ENCODE data around the gene FBXO24. TPM values are rescaled to one million over a fixed set of nuclear protein-coding genes. Genes with fewer than 3 reads are reported as not detected.

Gene FBXO24
- polyA plus RNA-seq, 1 of the 3 experiments (the other 2 are of a cell fraction), result 0.94 TPM

DNA sequence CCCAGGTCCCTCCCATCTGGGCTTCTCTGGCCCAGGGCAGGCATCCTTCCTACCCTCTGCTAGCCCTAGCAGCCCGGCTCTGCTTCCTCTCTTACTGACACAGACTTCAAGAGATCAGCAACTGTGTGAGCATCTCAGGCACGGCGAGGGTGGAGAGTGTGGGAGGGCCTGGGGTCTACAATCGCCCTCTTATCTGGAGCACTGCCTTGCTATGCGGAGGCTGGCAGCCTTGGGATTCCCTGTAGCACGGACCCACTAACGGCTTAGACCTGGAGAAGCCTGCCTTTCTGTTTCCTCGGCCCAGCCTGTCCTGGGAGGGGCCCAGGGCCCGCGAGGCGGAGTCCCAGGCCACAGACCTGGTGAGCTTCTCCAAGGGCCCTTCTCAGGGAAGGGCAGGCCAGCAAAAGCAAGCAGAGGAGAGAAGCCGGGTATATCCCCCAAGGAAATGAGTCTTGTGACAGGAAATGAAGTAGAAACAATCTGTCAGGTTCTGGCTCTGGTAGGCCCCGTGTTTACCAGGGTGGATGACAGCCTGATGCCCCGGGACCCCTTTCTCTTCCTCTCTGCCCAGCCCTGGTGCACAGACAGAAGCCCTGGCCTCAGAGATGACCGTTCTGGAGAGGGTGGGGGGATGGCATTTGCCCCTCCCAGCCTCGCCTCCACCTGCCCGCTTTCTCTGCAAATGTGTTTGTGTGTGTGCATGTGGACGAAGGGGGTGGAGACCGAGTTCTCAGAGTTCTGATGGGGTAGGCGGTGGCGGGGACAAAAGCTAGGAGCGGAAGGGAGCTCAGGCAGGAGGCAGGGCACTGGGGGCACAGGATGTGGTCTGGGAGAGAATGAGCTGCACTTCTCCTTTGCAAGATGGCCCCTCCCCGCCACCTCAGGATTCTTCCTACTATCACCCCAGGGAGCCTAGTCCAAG, 2.7 kb upstream of the FBXO24 start:
- peaks cover 13 to 22% of the 10 kb centered on the region in 2 experiments for H3K36me3 ChIP-seq (replicated peaks in 1 of 2; ENCODE audit: control insufficient read depth in 1 of 2, insufficient read depth in 2 of 2, low read length in 1 of 2)
- 0 out of 2 replicates have a peak overlapping the region, but pooled peaks have one; percentile 21 for H3K9ac ChIP-seq
- no peak for DNase-seq
- TF ChIP-seq TEAD4 (IDR thresholded peaks at IDR 0.05; ENCODE audit: borderline replicate concordance, insufficient read depth) (no peak), CHD2 (IDR thresholded peaks at IDR 0.05; ENCODE audit: low read length, partially characterized antibody) (no peak), RXRA (IDR thresholded peaks at IDR 0.05; ENCODE audit: borderline replicate concordance, low read depth) (no peak), JUND (IDR thresholded peaks at IDR 0.05) (no peak), PBX3 (IDR thresholded peaks at IDR 0.05) (no peak), ZBTB33 (IDR thresholded peaks at IDR 0.05; ENCODE audit: borderline replicate concordance, low read depth) (no peak), MEF2A (IDR thresholded peaks at IDR 0.05; ENCODE audit: borderline replicate concordance, low read depth) (no peak), NFIC (IDR thresholded peaks at IDR 0.05; ENCODE audit: borderline replicate concordance) (no peak)
- TF ChIP-seq, protein P1, sequence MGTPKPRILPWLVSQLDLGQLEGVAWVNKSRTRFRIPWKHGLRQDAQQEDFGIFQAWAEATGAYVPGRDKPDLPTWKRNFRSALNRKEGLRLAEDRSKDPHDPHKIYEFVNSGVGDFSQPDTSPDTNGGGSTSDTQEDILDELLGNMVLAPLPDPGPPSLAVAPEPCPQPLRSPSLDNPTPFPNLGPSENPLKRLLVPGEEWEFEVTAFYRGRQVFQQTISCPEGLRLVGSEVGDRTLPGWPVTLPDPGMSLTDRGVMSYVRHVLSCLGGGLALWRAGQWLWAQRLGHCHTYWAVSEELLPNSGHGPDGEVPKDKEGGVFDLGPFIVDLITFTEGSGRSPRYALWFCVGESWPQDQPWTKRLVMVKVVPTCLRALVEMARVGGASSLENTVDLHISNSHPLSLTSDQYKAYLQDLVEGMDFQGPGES (IDR thresholded peaks at IDR 0.05; ENCODE audit: low read depth, low read length), result no peak
- H4K20me1 ChIP-seq (ENCODE audit: insufficient read depth), result peaks cover 32% of the 10 kb centered on the region
- no peak overlapping the region for H2AFZ ChIP-seq (ENCODE audit: low read depth)
- H3K79me2 ChIP-seq (ENCODE audit: insufficient read depth), result peaks cover 33% of the 10 kb centered on the region
- peaks cover 4% of the 10 kb centered on the region for H3F3A ChIP-seq (replicated peaks; ENCODE audit: insufficient read depth)
- H3K4me1 ChIP-seq (ENCODE audit: control insufficient read depth in 1 of 2, insufficient read depth in 2 of 2, low read depth in 1 of 2, low read length in 1 of 2), result peaks cover 6 to 15% of the 10 kb centered on the region in 2 experiments; a peak in 2 of 4 replicates
- no peak overlapping the region for H3K4me3 ChIP-seq (ENCODE audit: low read depth in 2 of 2, low read length in 1 of 2)
- no peak overlapping the region for H3K27ac ChIP-seq (ENCODE audit: low read depth in 2 of 2, low read length in 1 of 2)
- POLR2A ChIA-PET, result interaction anchor here (4.3 kb wide), 1 partner anchor 19 kb away, joined by 63 read pairs; the partner anchor contains the start of gene PCOLCE
- no peaks in the 10 kb centered on the region for H3K27me3 ChIP-seq (ENCODE audit: insufficient read depth)
- CTCF ChIA-PET, result interaction anchor here (0.6 to 11.9 kb wide), 12 partner anchors 11 to 142 kb away, joined by 3 to 149 read pairs (median 6); partner anchors contain the start of genes PCOLCE and POP7
- H3K9me3 ChIP-seq, result no peaks in the 10 kb centered on the region
- H3K9me2 ChIP-seq, result no peaks in the 10 kb centered on the region
- 90% methylated on average over 19 of the region's 23 CpGs for WGBS (ENCODE audit: low lambda C conversion rate)
- H3K4me2 ChIP-seq, result peak overlapping the region; percentile 97; the same call in 1 of the 2 replicates
